Keratinocyte (primary cell): ENCODE results near the gene DPH1.

Source experiments
- EZH2 ChIP-seq: IDR thresholded peaks from one replicate; pipeline ENCODE4 v1.6.1; 2012; ENCODE audit warnings: inconsistent platforms, mild to moderate bottlenecking, low read length, moderate library complexity
- TF ChIP-seq, protein P1 (sequence below), 3 experiments: IDR thresholded peaks in 1 of 3; conservative IDR thresholded peaks in 1 of 3; optimal IDR thresholded peaks in 1 of 3; 2 replicates in 2 of 3; 3 replicates in 1 of 3; pipeline versions ENCODE3 to v1.5.1; 2011; ENCODE audit warnings: low read length in 3 of 3, mild to moderate bottlenecking in 3 of 3, moderate library complexity in 2 of 3, control low read depth in 1 of 3, inconsistent platforms in 1 of 3; ENCODE audit not compliant: insufficient read depth in 2 of 3; ENCODE audit errors: extremely low read depth in 1 of 3

DNA sequence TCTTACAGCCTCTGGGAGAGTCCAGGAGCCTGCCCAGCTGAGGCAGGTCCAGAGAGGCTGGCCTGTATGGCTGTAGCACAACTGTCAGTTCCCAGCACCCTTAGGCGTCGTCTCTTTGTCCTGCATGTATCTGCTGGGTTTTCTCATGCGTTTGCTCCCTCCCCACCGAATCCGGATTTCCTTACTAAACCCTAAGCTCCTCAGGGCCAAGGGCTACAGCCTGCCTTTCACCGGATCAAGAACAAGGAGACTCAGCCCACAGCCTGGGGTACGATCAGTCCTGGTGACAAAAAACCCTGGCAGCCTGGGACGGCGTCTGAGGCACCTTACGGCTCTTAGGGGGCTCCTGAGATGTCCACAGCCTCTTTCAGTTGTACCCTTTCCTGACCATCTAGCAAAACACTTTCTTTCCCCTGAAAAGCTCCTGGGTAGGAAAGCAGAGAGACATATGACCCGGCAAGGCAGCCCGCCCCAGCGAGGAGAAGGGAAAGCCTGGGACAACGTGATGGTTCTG, 37.2 kb downstream of the DPH1 start:
- TF ChIP-seq, protein P1, sequence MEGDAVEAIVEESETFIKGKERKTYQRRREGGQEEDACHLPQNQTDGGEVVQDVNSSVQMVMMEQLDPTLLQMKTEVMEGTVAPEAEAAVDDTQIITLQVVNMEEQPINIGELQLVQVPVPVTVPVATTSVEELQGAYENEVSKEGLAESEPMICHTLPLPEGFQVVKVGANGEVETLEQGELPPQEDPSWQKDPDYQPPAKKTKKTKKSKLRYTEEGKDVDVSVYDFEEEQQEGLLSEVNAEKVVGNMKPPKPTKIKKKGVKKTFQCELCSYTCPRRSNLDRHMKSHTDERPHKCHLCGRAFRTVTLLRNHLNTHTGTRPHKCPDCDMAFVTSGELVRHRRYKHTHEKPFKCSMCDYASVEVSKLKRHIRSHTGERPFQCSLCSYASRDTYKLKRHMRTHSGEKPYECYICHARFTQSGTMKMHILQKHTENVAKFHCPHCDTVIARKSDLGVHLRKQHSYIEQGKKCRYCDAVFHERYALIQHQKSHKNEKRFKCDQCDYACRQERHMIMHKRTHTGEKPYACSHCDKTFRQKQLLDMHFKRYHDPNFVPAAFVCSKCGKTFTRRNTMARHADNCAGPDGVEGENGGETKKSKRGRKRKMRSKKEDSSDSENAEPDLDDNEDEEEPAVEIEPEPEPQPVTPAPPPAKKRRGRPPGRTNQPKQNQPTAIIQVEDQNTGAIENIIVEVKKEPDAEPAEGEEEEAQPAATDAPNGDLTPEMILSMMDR (optimal IDR thresholded peaks at IDR 0.05 in 1 of 3, IDR thresholded peaks at IDR 0.05 in 1 of 3, conservative IDR thresholded peaks at IDR 0.05 in 1 of 3; ENCODE audit: extremely low read depth in 1 of 3, insufficient read depth in 2 of 3, low read length in 3 of 3): no peak
- TF ChIP-seq EZH2: no peak
